H1 (cell line): ENCODE data around the gene TWNK. TPM values are rescaled to one million over a fixed set of nuclear protein-coding genes. Genes with fewer than 3 reads are reported as not detected.
A peak's percentile ranks its signal among the peaks of the same experiment; 100 is the strongest.

Experiments used
- CTCF ChIA-PET: fragments of 300-600 bp; sonication (Branson Sonifier 250); formaldehyde crosslinking; loops from one replicate; lab custom pipeline; 2021; ENCODE audit not compliant: partially characterized antibody; lab: Charles Lee
- POLR2A ChIA-PET: fragments of 300-600 bp; sonication (Branson Sonifier 250); formaldehyde crosslinking; loops from one replicate; lab custom pipeline; 2021; ENCODE audit warnings: inconsistent platforms; ENCODE audit not compliant: partially characterized antibody; lab: Charles Lee
- DNase-seq, 2 experiments: peaks; one replicate each; pipeline versions ENCODE4 v3.0.0 to v3.0.0-alpha.2; 2010 to 2022; ENCODE audit warnings: low spot score in 2 of 2, low read depth in 1 of 2, mixed read lengths in 1 of 2
- FAIRE-seq: peaks from 2 replicates; lab custom pipeline; 2011; peaks lifted over from hg19 to GRCh38; lab: Jason Lieb, UNC
- H2AFZ ChIP-seq: 2 replicates; pipeline ENCODE4 v1.8.1; 2012; ENCODE audit warnings: low read length, inconsistent platforms
- H2AK5ac ChIP-seq: 2 replicates; pipeline ENCODE4 v1.6.1; 2013; ENCODE audit warnings: low read depth, low read length
- H2BK120ac ChIP-seq: replicated peaks from 2 replicates; pipeline ENCODE3; 2013; ENCODE audit warnings: low read depth, low read length, inconsistent platforms
- H2BK12ac ChIP-seq: 2 replicates; pipeline ENCODE4 v1.6.1; 2013; ENCODE audit warnings: low read depth, low read length
- H2BK15ac ChIP-seq: 2 replicates; pipeline ENCODE4 v1.6.1; 2013; ENCODE audit warnings: low read length
- H2BK20ac ChIP-seq: 2 replicates; pipeline ENCODE4 v1.6.1; 2013; ENCODE audit warnings: low read length
- H2BK5ac ChIP-seq: 2 replicates; pipeline ENCODE4 v1.6.1; 2013; ENCODE audit warnings: low read depth, low read length
- H3K14ac ChIP-seq: 2 replicates; pipeline ENCODE4 v1.6.1; 2013; ENCODE audit warnings: inconsistent platforms; ENCODE audit not compliant: insufficient read length
- H3K18ac ChIP-seq: 2 replicates; pipeline ENCODE4 v1.6.1; 2013; ENCODE audit warnings: low read length; ENCODE audit errors: extremely low read depth
- H3K23ac ChIP-seq: 2 replicates; pipeline ENCODE4 v1.6.1; 2013; ENCODE audit warnings: inconsistent platforms; ENCODE audit not compliant: insufficient read length
- H3K23me2 ChIP-seq: 2 replicates; pipeline ENCODE4 v1.6.1; 2013; ENCODE audit warnings: low read depth, low read length
- H3K27ac ChIP-seq: 2 replicates; pipeline ENCODE4 v1.6.1; 2011; ENCODE audit warnings: low read depth, low read length, inconsistent platforms
- H3K27me3 ChIP-seq, 4 experiments: replicated peaks in 1 of 4; 1 replicate in 1 of 4; 2 replicates in 3 of 4; pipeline versions ENCODE4 v1.6.1 to v1.8.1; 2011 to 2013; ENCODE audit warnings: low read length in 3 of 4, mild to moderate bottlenecking in 3 of 4, inconsistent platforms in 2 of 4, mixed read lengths in 2 of 4, moderate library complexity in 1 of 4; ENCODE audit not compliant: control insufficient read depth in 3 of 4, insufficient read depth in 3 of 4; ENCODE audit errors: extremely low read depth in 1 of 4
- H3K36me3 ChIP-seq, 4 experiments: 2 replicates each; pipeline versions ENCODE4 v1.6.1 to v1.8.1; 2011 to 2013; ENCODE audit warnings: mild to moderate bottlenecking in 4 of 4, low read length in 3 of 4, moderate library complexity in 2 of 4, control low read depth in 1 of 4, inconsistent platforms in 1 of 4; ENCODE audit not compliant: insufficient read depth in 4 of 4, control insufficient read depth in 2 of 4
- H3K4ac ChIP-seq: replicated peaks from 2 replicates; pipeline ENCODE3; 2013; ENCODE audit warnings: low read length, low read depth, mixed read lengths, inconsistent platforms; ENCODE audit not compliant: insufficient read length
- H3K4me1 ChIP-seq, 4 experiments: replicated peaks in 1 of 4; 1 replicate in 1 of 4; 2 replicates in 3 of 4; pipeline versions ENCODE4 v1.6.1 to v1.8.1; 2011 to 2013; ENCODE audit warnings: low read length in 3 of 4, inconsistent platforms in 2 of 4, mixed read lengths in 1 of 4; ENCODE audit not compliant: insufficient read depth in 4 of 4, control insufficient read depth in 3 of 4
- H3K4me2 ChIP-seq, 2 experiments: 2 replicates each; pipeline versions ENCODE4 v1.6.1 to v1.8.1; 2011 to 2013; ENCODE audit warnings: low read depth in 2 of 2, low read length in 2 of 2, control low read depth in 1 of 2, inconsistent platforms in 1 of 2, mild to moderate bottlenecking in 1 of 2; ENCODE audit not compliant: insufficient read depth in 1 of 2
- H3K4me3 ChIP-seq, 4 experiments: fragments of 200-600, 300-600 bp in 1 of 4; sonication (generic), shearing (Covaris generic), sonication (Bioruptor Twin) in 1 of 4; 2 replicates each; pipeline versions ENCODE4 v1.5.1 to v1.8.1; 2011 to 2016; ENCODE audit warnings: low read length in 4 of 4, low read depth in 3 of 4, control low read depth in 2 of 4, inconsistent platforms in 2 of 4, mild to moderate bottlenecking in 2 of 4, mixed read lengths in 1 of 4, moderate library complexity in 1 of 4; ENCODE audit not compliant: insufficient read depth in 2 of 4; ENCODE audit errors: extremely low read depth in 1 of 4
- H3K56ac ChIP-seq: replicated peaks from 2 replicates; pipeline ENCODE3; 2013; ENCODE audit warnings: low read depth, mild to moderate bottlenecking, mixed read lengths, low read length, inconsistent platforms; ENCODE audit not compliant: insufficient read length
- H3K79me1 ChIP-seq: 2 replicates; pipeline ENCODE4 v1.6.1; 2013; ENCODE audit warnings: low read depth, low read length, control low read depth
- H3K79me2 ChIP-seq, 2 experiments: 2 replicates each; pipeline versions ENCODE4 v1.6.1 to v1.8.1; 2012 to 2013; ENCODE audit warnings: low read length in 2 of 2, mild to moderate bottlenecking in 2 of 2, inconsistent platforms in 1 of 2; ENCODE audit not compliant: insufficient read depth in 2 of 2, control insufficient read depth in 1 of 2
- H3K9ac ChIP-seq, 4 experiments: replicated peaks in 1 of 4; 1 replicate in 1 of 4; 2 replicates in 3 of 4; pipeline versions ENCODE4 v1.6.1 to v1.8.1; 2011 to 2013; ENCODE audit warnings: low read depth in 3 of 4, low read length in 3 of 4, control low read depth in 2 of 4, mild to moderate bottlenecking in 2 of 4, moderate library complexity in 2 of 4, inconsistent platforms in 1 of 4; ENCODE audit errors: extremely low read depth in 1 of 4
- H3K9me3 ChIP-seq, 2 experiments: 2 replicates each; pipeline versions ENCODE4 v1.6.1 to v1.8.1; 2012 to 2013; ENCODE audit warnings: mild to moderate bottlenecking in 2 of 2, moderate library complexity in 2 of 2, control low read depth in 1 of 2, inconsistent platforms in 1 of 2, low read depth in 1 of 2, low read length in 1 of 2, mixed read lengths in 1 of 2; ENCODE audit not compliant: insufficient read depth in 2 of 2
- H4K20me1 ChIP-seq, 2 experiments: replicated peaks in 1 of 2; 2 replicates each; pipeline versions ENCODE3 to v1.8.1; 2011 to 2013; ENCODE audit warnings: inconsistent platforms in 2 of 2, low read length in 2 of 2, mild to moderate bottlenecking in 1 of 2; ENCODE audit not compliant: insufficient read depth in 2 of 2, control insufficient read depth in 1 of 2
- H4K5ac ChIP-seq: 2 replicates; pipeline ENCODE4 v1.6.1; 2013; ENCODE audit warnings: low read length, low read depth, mixed read lengths, inconsistent platforms; ENCODE audit not compliant: insufficient read length
- H4K8ac ChIP-seq: 2 replicates; pipeline ENCODE4 v1.8.0; 2013; ENCODE audit warnings: mild to moderate bottlenecking, moderate library complexity, low read length, inconsistent platforms; ENCODE audit not compliant: insufficient read depth; ENCODE audit errors: extremely low read depth
- H4K91ac ChIP-seq: replicated peaks from 2 replicates; pipeline ENCODE3; 2013; ENCODE audit warnings: low read length, mixed read lengths, inconsistent platforms; ENCODE audit not compliant: insufficient read length
- CBX5 ChIP-seq: fragments of 300-800, 300-1000 bp; sonication (generic); IDR thresholded peaks from 2 replicates; pipeline ENCODE4 v1.7.1; 2016; ENCODE audit warnings: antibody characterized with exemption, low read length, low read depth
- CEBPB ChIP-seq: IDR thresholded peaks from 2 replicates; pipeline ENCODE4 v1.6.1; 2012; ENCODE audit warnings: low read depth, low read length
- EGR1 ChIP-seq: IDR thresholded peaks from 2 replicates; pipeline ENCODE4 v1.6.1; 2011; ENCODE audit warnings: low read depth, low read length, borderline replicate concordance
- GTF2F1 ChIP-seq: IDR thresholded peaks from 2 replicates; pipeline ENCODE4 v1.6.1; 2012; ENCODE audit warnings: low read depth, low read length, improper control_type of control experiment, borderline replicate concordance
- HDAC2 ChIP-seq, 2 experiments: fragments of 300-600 bp in 1 of 2; sonication (generic) in 1 of 2; IDR thresholded peaks; 2 replicates each; pipeline ENCODE4 v1.6.1; 2011 to 2012; ENCODE audit warnings: low read depth in 2 of 2, low read length in 2 of 2, mild to moderate bottlenecking in 2 of 2, moderate library complexity in 2 of 2, borderline replicate concordance in 1 of 2, inconsistent platforms in 1 of 2
- HDAC6 ChIP-seq: IDR thresholded peaks from one replicate; pipeline ENCODE4 v1.7.1; 2012; ENCODE audit warnings: low read depth, mild to moderate bottlenecking, inconsistent platforms, low read length, moderate library complexity
- JUN ChIP-seq: IDR thresholded peaks from 2 replicates; pipeline ENCODE4 v1.6.1; 2011; ENCODE audit warnings: low read depth, mild to moderate bottlenecking, improper control_type of control experiment, low read length
- KDM4A ChIP-seq: IDR thresholded peaks from one replicate; pipeline ENCODE4 v1.7.1; 2012; ENCODE audit warnings: low read depth, mild to moderate bottlenecking, moderate library complexity, low read length, inconsistent platforms; ENCODE audit not compliant: severe bottlenecking
- RFX5 ChIP-seq: IDR thresholded peaks from 2 replicates; pipeline ENCODE4 v1.6.1; 2011; ENCODE audit warnings: low read depth, low read length, improper control_type of control experiment, borderline replicate concordance
- RNF2 ChIP-seq: fragments of 200-900, 300-1000 bp; sonication (generic); IDR thresholded peaks from 2 replicates; pipeline ENCODE4 v1.7.1; 2016; ENCODE audit warnings: borderline replicate concordance, low read depth, mild to moderate bottlenecking, antibody characterized with exemption, low read length; ENCODE audit not compliant: poor library complexity, severe bottlenecking; ENCODE audit errors: missing control alignments
- RXRA ChIP-seq: IDR thresholded peaks from 2 replicates; pipeline ENCODE4 v1.6.1; 2011; ENCODE audit warnings: low read depth, mild to moderate bottlenecking, low read length, moderate library complexity; ENCODE audit not compliant: insufficient read depth
- ZNF274 ChIP-seq: IDR thresholded peaks from 2 replicates; pipeline ENCODE4 v1.7.0; 2012; ENCODE audit warnings: low read length, borderline replicate concordance; ENCODE audit errors: extremely low read depth
- WGBS, 2 experiments: shearing (Covaris generic) in 1 of 2; methylation state at CpG; one replicate each; pipeline versions ENCODE4 v1.1.6 to v1.1.7; 2013 to 2015; ENCODE audit warnings: low lambda C conversion rate in 2 of 2, mixed read lengths in 2 of 2, inconsistent platforms in 1 of 2, low coverage in 1 of 2, missing lambda C conversion rate in 1 of 2; ENCODE audit not compliant: insufficient replicate concordance in 2 of 2, insufficient coverage in 1 of 2, insufficient read length in 1 of 2; ENCODE audit errors: extremely low coverage in 1 of 2, missing lambda C conversion rate in 1 of 2; 5-methylcytosine and 5-hydroxymethylcytosine counted together
- polyA plus RNA-seq, 7 experiments: library from polyadenylated mRNA; depleted of rRNA in 3 of 7; stranded (reverse) in 5 of 7; unstranded in 2 of 7; fragments of >200 nt in 5 of 7; fragments of 200-250 nt in 2 of 7; gene quantifications; 1 replicate in 5 of 7; 2 replicates in 1 of 7; 4 replicates in 1 of 7; pipeline versions ENCODE4 v1.2.1 to v1.2.3, GENCODE V29; 2011 to 2013; ENCODE audit warnings: missing spikeins in 2 of 7, mixed read lengths in 2 of 7
- total RNA-seq: library from RNA; stranded (reverse); fragmentation: NEBNext Ultra II Directional; extraction: Animal tissue kit (Norgen Biotek cat#: 25700); gene quantifications from 2 replicates; pipeline ENCODE4 v1.2.1, GENCODE V29; 2021
- TF ChIP-seq, protein P1 (sequence below): IDR thresholded peaks from 2 replicates; pipeline ENCODE4 v1.6.1; 2011; ENCODE audit warnings: low read depth, mild to moderate bottlenecking, low read length; ENCODE audit not compliant: insufficient read depth

Gene TWNK
- total and polyA plus RNA-seq, 2 of the 8 experiments (the other 6 are each of a cell fraction or from before 2014, with no cell fraction given) = 15.4 to 32.5 TPM

GRCh38 chr10:100978901-100979195, 8.5 kb upstream of the TWNK start:
- Histone ChIP-seq H2AK5ac (no peak overlapping the region), H3K4me1 (no peaks in the 10 kb centered on the region), H3K4ac (no peak overlapping the region), H3K9me3 (no peaks in the 10 kb centered on the region), H3K79me1 (no peaks in the 10 kb centered on the region), H4K8ac (no peak overlapping the region), H3K36me3 (peaks cover 0 to 18% (median 5%) of the 10 kb centered on the region in 4 experiments; a peak in 4 of 8 replicates), H3K14ac (no peak overlapping the region), H3K23ac (no peak overlapping the region), H2BK12ac (no peak overlapping the region), H3K27ac (no peak overlapping the region; the same call in 1 of the 2 replicates), H4K20me1 (peaks cover 0 to 11% of the 10 kb centered on the region in 2 experiments), H3K4me3 (no peak overlapping the region), H3K79me2 (no peaks in the 10 kb centered on the region), H3K4me2 (no peak overlapping the region), H2BK15ac (no peak overlapping the region), H3K27me3 (no peaks in the 10 kb centered on the region), H3K18ac (no peak overlapping the region), H3K23me2 (no peaks in the 10 kb centered on the region), H2AFZ (no peak overlapping the region), H2BK5ac (no peak overlapping the region), H3K9ac (no peak overlapping the region), H4K91ac (no peak overlapping the region), H3K56ac (no peak overlapping the region), H2BK20ac (no peak overlapping the region), H4K5ac (no peak overlapping the region), H2BK120ac (no peak overlapping the region)
- POLR2A ChIA-PET = interaction anchor here (1.1 kb wide), 1 partner anchor 9 kb away, joined by 3 read pairs; no protein-coding TSS in a partner anchor
- 92% methylated on average over 10 of the region's 10 CpGs; no CpG with 5 or more reads in 1 of the 2 experiments for WGBS, 2 experiments
- FAIRE-seq = no peak
- peak in 1 of 2 experiments; percentile 30 for DNase-seq
- CTCF ChIA-PET = interaction anchor here (1.2 to 2.7 kb wide), 2 partner anchors 10 to 36 kb away, joined by 3 to 9 read pairs; no protein-coding TSS in a partner anchor
- TF ChIP-seq, protein P1, sequence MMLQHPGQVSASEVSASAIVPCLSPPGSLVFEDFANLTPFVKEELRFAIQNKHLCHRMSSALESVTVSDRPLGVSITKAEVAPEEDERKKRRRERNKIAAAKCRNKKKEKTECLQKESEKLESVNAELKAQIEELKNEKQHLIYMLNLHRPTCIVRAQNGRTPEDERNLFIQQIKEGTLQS = no peak
- TF ChIP-seq GTF2F1 = no peak
- no peak for TF ChIP-seq CBX5
- TF ChIP-seq EGR1 = no peak
- TF ChIP-seq RXRA = no peak
- no peak for TF ChIP-seq RFX5
- no peak for TF ChIP-seq KDM4A
- TF ChIP-seq HDAC6 = no peak
- no peak for TF ChIP-seq JUN
- no peak for TF ChIP-seq RNF2
- no peak for TF ChIP-seq HDAC2 (IDR thresholded peaks at IDR 0.05; ENCODE audit: borderline replicate concordance in 1 of 2, low read depth in 2 of 2, low read length in 2 of 2)
- no peak for TF ChIP-seq ZNF274
- TF ChIP-seq CEBPB = no peak
